Left renal pelvis (tissue), 4 donors: ENCODE measurements around the gene OR2A5. TPM values are rescaled to one million over a fixed set of nuclear protein-coding genes. Genes with fewer than 3 reads are reported as not detected.
"Not testable (repeated sequence)": the region's sequence is repeated elsewhere in the genome, so short reads cannot be mapped to it uniquely, and the experiment has no call there.

ENCODE experiments used
- DNase-seq, 4 donors: peaks; one replicate each; pipeline ENCODE4 v3.0.0-alpha.2; 2013; ENCODE audit warnings: low read depth in 4 of 4, low spot score in 3 of 4
- polyA plus RNA-seq, 4 donors: library from polyadenylated mRNA; unstranded; fragments of 120-200 nt; gene quantifications; one replicate each; pipeline ENCODE4 v1.2.1, GENCODE V29; 2013; ENCODE audit not compliant: insufficient read length in 4 of 4

The OR2A5 gene
- polyA plus RNA-seq, 4 donors, result 0.06 TPM; not detected in 2

DNA sequence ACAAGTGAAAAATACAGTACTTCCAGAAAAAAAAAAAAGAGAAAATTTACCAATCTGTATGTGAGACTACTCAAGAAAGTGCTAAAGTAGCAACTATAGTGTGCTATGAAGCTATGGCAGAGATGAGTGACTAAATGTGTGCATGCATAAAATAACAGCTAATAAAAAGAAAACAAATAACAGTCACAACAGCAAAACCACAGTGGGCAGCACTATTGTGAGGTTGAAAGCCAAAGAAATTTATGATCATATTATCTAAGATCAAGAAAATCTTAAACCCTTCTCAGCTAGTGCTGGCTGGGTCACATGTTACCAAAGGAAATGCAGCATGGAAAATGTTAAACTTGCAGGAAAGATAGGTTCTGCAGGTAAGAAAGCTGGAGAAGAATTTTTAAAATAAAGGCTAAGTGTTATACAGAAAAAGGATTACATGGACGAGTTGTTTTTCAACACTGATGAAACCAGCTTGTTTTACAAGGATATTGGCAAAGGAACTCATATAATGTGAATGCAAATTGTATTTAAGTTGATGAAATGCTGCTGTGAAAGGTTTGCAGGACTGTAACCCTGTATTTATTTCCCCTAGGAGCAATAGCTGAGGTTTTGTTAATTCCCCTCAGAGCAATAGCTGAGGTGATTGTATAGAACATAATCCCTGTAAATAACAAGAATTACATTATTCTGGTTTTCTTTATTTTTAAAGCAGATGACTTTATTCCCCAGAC is 15.6 kb upstream of the OR2A5 start:
- DNase-seq, result no peak

GRCh38 chr7:144035385-144035784 is 13.4 kb upstream of the OR2A5 start:
- DNase-seq, result no peak

GRCh38 chr7:144036302-144036885 is 12.4 kb upstream of the OR2A5 start:
- no peak for DNase-seq

DNA sequence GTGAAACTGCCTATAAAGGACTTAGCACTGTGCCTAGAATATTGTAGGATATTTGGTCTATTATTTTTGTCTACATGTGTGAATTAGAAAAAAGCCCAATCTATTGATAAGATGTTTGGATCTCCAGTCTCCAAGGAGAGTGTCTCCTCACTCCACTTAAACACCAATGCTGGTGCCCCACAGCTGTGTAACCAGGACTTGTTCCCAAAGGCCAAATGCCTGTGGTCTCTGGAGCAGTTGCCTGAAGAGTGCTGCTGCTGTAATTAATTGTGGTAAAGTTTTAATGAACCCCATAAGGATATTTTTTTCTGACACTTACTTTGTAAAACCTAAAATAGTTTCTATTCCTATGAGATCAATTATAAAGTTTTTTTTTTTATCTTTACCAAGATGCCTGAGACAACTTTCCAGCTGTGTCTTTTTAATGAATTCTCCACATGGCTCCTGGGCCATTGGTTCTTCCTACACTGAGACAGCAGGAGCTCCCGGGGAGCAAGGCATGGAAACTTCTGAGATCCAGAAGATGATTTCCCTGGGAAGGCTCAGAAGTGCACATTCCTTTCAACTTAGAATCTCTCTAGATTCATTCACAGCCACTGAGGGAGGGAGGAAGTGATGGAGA is 11.2 kb upstream of the OR2A5 start:
- DNase-seq, result no peak

- no peak for DNase-seq
Measured at GRCh38 chr7:144038887-144039286, 9.9 kb upstream of the OR2A5 start.

DNA sequence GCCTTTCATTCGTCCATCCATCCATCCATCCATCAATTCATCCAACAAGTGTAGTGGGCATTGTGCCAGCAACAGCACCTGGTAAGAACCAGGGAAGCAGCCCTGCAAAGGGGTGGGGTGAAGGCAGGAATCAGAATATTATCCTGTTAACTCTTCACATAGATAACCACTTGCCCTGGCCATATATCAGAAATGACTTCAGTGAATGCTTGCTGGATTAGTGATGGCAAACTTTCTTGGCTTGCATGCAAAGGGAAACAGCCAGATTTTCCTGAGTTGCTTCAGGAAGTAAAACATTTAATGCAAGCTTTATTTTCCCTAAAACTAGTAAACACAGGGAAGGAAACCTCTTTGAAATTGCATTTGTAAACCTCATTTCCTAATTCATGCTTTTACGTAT is 743 bp downstream of the OR2A5 start:
- DNase-seq, result no peak

- DNase-seq, result no peak
Measured at GRCh38 chr7:144050093-144050492, 1.3 kb downstream of the OR2A5 start.

DNA sequence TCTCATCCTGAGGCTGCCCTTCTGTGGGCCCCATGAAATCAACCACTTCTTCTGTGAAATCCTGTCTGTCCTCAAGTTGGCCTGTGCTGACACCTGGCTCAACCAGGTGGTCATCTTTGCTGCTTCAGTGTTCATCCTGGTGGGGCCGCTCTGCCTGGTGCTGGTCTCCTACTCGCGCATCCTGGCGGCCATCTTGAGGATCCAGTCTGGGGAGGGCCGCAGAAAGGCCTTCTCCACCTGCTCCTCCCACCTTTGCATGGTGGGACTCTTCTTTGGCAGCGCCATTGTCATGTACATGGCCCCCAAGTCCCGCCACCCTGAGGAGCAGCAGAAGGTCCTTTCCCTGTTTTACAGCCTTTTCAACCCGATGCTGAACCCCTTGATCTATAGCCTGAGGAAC is 2.1 kb downstream of the OR2A5 start:
- DNase-seq, result not testable (repeated sequence)

- DNase-seq, result no peak
Measured at GRCh38 chr7:144057954-144058353, 9.2 kb downstream of the OR2A5 start.

DNA sequence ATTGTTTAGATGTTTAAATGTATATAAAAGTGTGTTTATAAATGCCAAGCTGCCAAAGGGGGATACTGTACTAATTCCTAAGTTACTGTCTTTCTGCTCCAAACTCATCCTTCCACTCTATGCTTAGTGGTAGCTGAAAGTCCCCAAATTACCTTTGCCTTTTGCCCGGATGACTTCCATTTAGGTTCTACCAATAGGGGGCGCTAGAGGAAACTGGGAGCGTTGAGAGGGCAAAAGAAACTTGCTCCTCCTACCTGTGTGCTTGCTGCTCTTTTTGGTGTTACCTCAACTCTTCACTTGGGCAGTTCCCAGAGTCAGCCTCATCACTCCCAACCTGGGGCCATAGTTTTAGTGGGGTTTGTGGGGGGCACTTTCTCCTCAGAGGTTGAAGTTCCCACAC is 15.0 kb downstream of the OR2A5 start:
- no peak for DNase-seq

DNA sequence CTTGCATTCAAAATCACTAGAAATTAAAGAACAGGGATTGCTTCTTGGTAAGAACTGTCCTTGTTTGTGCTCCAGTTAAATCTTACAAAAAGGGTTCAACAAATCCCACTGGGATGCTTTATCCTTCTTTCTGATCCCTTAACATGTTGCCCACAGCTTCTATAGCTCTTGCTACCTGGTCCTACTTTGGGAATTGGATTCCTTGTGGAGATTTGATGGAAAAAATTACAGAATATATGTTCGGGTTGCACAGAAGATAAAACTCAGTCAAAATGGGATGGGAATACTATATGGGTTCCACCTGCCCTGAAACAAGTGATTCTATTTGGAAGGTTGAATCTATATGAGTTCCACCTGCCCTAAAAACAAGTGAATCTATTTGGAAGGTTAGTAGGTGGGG is 20.8 kb downstream of the OR2A5 start, which contains the start of gene OR2A25:
OR2A25 (plus strand) TSS at position 301 of the 400 bp plus-strand sequence. CDS start 4,409 bp downstream, outside the sequence.
- DNase-seq, result no peak

GRCh38 chr7:144069953-144070352 is 21.2 kb downstream of the OR2A5 start:
- DNase-seq, result no peak

- DNase-seq, result no peak
Measured at GRCh38 chr7:144074374-144074773, 25.6 kb downstream of the OR2A5 start.

- DNase-seq, result no peak
Measured at GRCh38 chr7:144085978-144086377, 37.2 kb downstream of the OR2A5 start, which contains the start of gene OR2A12. Gene OR2A12 (plus strand): TSS chr7:144086278. CDS start chr7:144095108, 8,830 bp downstream.

DNA sequence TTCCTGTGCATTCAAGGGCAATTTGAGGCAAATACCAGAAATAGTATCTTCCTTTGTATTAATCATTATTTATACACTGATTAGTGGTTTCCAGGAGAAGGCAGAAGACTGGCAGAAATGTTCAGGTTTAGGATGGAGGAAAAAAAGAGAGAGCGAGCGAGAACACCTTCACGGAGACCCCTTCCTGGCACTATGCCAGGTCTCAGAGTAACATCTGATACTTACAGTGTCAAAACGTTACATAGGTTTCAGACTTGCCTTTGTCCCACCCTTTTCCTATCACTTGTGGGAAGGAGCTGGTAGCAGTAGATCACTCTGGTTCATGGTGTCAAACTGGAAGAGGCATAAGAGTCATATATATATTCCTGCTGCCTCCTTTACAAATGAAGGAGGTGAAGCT is 38.0 kb downstream of the OR2A5 start:
- no peak for DNase-seq

GRCh38 chr7:144087230-144087629 is 38.5 kb downstream of the OR2A5 start:
- no peak for DNase-seq

DNA sequence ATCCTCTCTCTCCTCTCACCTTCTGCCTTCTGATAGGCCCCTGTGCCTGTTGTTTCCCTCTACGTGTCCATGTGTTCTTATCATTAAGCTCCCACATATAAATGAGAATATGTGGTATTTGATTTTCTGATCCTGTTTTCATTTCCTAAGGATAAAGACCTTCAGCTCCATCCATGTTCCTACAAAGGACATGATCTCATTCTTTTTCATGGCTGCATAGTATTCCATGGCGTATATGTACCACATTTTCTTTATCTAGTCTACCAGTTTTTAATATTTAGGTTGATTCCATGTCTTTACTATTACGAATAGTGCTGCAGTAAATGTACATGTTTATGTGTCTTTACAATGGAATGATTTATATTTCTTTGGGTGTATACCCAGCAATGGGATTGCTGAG is 41.9 kb downstream of the OR2A5 start:
- DNase-seq, result no peak

GRCh38 chr7:144098776-144099175 is 50.0 kb downstream of the OR2A5 start:
- DNase-seq, result no peak

DNA sequence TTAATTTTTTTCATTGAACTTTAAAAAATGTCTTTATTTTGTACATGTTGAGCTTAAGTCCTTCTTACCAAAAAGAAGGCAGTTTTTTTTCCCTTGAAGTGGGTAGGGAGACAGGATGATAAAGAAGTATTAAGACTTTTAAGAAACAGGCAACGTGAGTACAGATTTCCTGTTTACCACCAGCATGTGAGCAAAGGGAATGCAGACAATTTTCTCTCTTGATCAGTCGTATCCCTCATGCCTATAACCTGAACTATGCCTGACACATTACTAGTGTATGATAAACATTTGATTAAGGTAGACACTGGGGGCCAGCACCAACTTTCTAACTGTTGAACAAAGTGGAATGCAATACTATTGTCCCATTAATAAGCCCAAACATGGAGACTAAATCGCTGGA is 51.9 kb downstream of the OR2A5 start:
- no peak for DNase-seq

- DNase-seq, result no peak
Measured at GRCh38 chr7:144102041-144102440, 53.3 kb downstream of the OR2A5 start.

DNA sequence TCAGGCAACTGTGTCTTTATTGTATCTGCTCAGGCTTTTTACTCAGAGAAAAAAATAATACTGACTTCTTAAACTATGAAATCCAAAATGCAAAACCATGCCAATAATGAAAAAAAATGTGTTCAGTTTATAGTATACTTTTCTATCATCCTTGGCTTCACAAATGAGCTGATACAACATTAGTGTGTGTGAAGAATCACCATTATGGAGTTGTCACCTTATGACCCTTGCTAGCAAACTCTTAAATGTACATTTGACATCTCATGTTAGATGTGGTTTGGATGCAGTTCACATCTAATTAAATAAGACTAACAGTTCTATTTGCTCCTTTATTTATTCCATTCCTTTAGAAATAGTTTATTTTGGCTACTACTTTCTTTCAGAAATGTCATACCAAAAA is 56.5 kb downstream of the OR2A5 start:
- DNase-seq, result no peak
